Vagina (tissue), 2 donors: ENCODE results near the gene MAP4K4. TPM values are rescaled to one million over a fixed set of nuclear protein-coding genes. Genes with fewer than 3 reads are reported as not detected.

Experiments used
- DNase-seq, 2 donors: peaks; one replicate each; pipeline ENCODE4 v3.0.0-alpha.2; 2017; ENCODE audit errors: extremely low spot score in 2 of 2
- H3K27ac ChIP-seq: fragments of 200-600 bp; sonication (generic); one replicate; pipeline ENCODE4 v1.5.1; 2019
- H3K27me3 ChIP-seq: fragments of 200-600 bp; sonication (generic); one replicate; pipeline ENCODE4 v1.5.1; 2019
- H3K36me3 ChIP-seq, 2 donors: fragments of 200-600 bp; sonication (generic); one replicate each; pipeline ENCODE4 v1.5.1; 2017 to 2019
- H3K4me1 ChIP-seq: fragments of 200-600 bp; sonication (generic); one replicate; pipeline ENCODE4 v1.5.1; 2019
- H3K4me3 ChIP-seq, 2 donors: fragments of 200-600 bp; sonication (generic); 1 replicate in 1 of 2; 2 replicates in 1 of 2; pipeline ENCODE4 v1.5.1; 2016 to 2019
- H3K9me3 ChIP-seq: fragments of 200-600 bp; sonication (generic); one replicate; pipeline ENCODE4 v1.5.1; 2019
- POLR2A ChIP-seq, 2 donors: fragments of 450-650 bp; IDR thresholded peaks; one replicate each; pipeline ENCODE4 v1.6.1; 2017; ENCODE audit warnings: antibody characterized with exemption in 2 of 2, mild to moderate bottlenecking in 2 of 2, moderate library complexity in 2 of 2
- POLR2AphosphoS5 ChIP-seq, 2 donors: sonication (generic); formaldehyde crosslinking; IDR thresholded peaks; one replicate each; pipeline ENCODE4 v1.9.0; 2017; ENCODE audit warnings: antibody characterized with exemption in 2 of 2, mild to moderate bottlenecking in 2 of 2, low read depth in 1 of 2; ENCODE audit not compliant: insufficient read depth in 1 of 2
- intact Hi-C: fragments of 100-400 bp; cut with DNase I; formaldehyde crosslinking; loops from one replicate; pipeline ENCODE4 v1.15.1; 2023
- total RNA-seq: library from RNA; depleted of rRNA; stranded (reverse); fragments of >200 nt; gene quantifications from one replicate; pipeline ENCODE4 v1.2.3, GENCODE V29; 2016
- TF ChIP-seq, protein P1 (sequence below), 3 experiments: fragments of 450-650 bp in 2 of 3; fragments of 200-600 bp in 1 of 3; sonication (generic) in 1 of 3; IDR thresholded peaks; one replicate each; pipeline ENCODE4 v1.5.1; 2017 to 2019; ENCODE audit warnings: antibody characterized with exemption in 3 of 3, mild to moderate bottlenecking in 2 of 3, moderate library complexity in 2 of 3

The MAP4K4 gene
- total RNA-seq, 1 donor from 2014 or later: 75.9 TPM

DNA sequence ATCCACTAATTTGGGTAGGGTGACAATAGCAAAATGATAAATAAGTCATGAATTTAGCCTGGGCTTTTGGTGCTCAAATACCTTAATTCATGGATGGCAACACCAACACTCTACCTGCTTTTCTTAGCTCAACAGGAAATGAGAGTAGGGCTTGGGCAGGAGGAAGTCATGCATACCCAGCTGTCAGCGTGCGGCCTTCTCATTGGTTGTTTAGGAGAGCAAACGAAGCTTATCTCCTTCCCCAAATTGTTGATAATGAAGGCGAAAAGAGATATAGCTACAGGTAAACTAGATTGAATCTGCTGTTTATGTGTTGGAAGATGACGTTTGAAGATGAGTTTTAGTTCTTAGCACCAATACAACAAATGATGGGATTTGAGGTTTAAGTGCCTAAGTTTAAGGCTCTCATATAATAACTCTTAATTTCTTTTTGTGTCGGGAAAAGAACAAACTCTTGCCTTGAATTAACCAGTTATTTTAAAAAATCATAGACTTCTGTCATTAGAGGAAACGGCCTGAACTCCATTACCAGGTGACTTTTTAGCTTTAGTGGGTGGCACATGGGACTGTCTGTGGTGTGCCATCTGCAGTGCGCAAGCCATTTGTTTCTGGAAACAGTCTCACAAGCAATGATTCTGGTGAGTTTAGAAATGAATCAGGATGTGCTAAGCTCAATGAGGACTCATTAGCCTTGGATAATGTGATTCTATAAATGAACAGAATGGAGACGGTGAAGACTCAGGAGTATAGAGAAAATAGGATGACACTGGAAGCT lies 19.8 kb downstream of the MAP4K4 start:
- Histone ChIP-seq H3K4me1 (peaks cover 66% of the 10 kb centered on the region), H3K9me3 (no peaks in the 10 kb centered on the region), H3K36me3 (no peaks in the 10 kb centered on the region), H3K4me3 (no peak overlapping the region), H3K27me3 (no peaks in the 10 kb centered on the region), H3K27ac (no peak overlapping the region)
- intact Hi-C loops: no loop called here
- DNase-seq: no peak
- TF ChIP-seq, protein P1, sequence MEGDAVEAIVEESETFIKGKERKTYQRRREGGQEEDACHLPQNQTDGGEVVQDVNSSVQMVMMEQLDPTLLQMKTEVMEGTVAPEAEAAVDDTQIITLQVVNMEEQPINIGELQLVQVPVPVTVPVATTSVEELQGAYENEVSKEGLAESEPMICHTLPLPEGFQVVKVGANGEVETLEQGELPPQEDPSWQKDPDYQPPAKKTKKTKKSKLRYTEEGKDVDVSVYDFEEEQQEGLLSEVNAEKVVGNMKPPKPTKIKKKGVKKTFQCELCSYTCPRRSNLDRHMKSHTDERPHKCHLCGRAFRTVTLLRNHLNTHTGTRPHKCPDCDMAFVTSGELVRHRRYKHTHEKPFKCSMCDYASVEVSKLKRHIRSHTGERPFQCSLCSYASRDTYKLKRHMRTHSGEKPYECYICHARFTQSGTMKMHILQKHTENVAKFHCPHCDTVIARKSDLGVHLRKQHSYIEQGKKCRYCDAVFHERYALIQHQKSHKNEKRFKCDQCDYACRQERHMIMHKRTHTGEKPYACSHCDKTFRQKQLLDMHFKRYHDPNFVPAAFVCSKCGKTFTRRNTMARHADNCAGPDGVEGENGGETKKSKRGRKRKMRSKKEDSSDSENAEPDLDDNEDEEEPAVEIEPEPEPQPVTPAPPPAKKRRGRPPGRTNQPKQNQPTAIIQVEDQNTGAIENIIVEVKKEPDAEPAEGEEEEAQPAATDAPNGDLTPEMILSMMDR (IDR thresholded peaks at IDR 0.05): no peak
- TF ChIP-seq POLR2AphosphoS5 (IDR thresholded peaks at IDR 0.05; ENCODE audit: insufficient read depth in 1 of 2, low read depth in 1 of 2): no peak
- TF ChIP-seq POLR2A (IDR thresholded peaks at IDR 0.05): no peak

DNA sequence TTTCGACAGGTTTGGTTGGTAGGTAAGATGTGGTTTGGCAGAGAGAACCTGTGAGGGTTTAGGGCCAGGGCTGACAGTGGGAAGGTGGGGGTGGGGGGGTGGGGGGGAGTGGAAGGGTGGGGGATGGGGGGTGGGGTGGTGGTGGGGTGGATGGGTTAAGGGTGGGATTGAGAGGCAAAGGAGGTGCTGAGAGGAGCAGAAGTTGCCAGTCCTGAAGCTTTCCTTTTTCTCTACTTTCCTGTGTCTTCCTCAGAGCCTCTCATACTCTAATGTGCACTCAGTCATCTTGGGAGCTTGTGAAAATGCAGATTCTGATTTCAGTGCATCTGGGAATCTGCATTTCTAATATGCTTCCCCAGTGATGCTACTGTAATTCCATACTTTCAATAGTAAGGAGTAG lies 21.0 kb downstream of the MAP4K4 start:
- intact Hi-C loops: no loop called here
- DNase-seq: no peak
- H3K4me1 ChIP-seq: peaks cover 65% of the 10 kb centered on the region

DNA sequence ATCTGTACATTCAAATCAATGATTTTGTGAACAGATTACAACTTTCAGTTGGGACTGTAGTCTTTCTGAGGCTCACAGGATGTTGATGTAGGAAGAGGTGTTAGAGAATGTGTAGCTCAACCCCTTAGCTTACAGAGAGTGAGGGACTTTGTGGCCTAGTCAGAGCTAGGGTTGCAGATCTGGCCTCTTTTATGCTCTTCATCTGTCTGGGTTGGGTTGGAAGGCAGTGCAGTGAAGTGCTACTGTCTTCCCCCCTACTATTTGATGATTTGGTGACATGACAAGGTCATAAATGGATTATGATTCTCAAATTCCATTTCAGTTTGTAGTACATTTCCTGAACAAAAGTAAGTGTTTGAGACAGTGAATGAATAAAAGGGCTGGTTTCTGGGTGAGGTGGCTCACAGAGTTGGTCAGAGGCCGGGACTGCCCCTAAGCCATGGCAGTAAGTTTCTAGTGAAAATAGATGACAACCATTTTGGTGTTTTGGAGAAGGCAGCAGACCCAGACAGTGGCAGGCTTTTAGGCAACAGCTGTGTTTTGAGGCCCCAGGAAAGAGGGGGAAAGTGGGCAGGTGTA lies 21.6 kb downstream of the MAP4K4 start:
- DNase-seq: no peak
- Histone ChIP-seq H3K4me3 (no peak overlapping the region), H3K27ac (no peak overlapping the region), H3K4me1 (peaks cover 70% of the 10 kb centered on the region), H3K27me3 (no peaks in the 10 kb centered on the region), H3K36me3 (no peaks in the 10 kb centered on the region), H3K9me3 (no peaks in the 10 kb centered on the region)
- intact Hi-C loops: no loop called here
- no peak for TF ChIP-seq POLR2A (IDR thresholded peaks at IDR 0.05)
- no peak for TF ChIP-seq POLR2AphosphoS5 (IDR thresholded peaks at IDR 0.05; ENCODE audit: insufficient read depth in 1 of 2, low read depth in 1 of 2)
- TF ChIP-seq, protein P1 (IDR thresholded peaks at IDR 0.05): no peak

More for the DNA sequence above, 21.0 kb downstream of the MAP4K4 start:
- Histone ChIP-seq H3K36me3 (no peaks in the 10 kb centered on the region), H3K27ac (no peak overlapping the region), H3K4me3 (no peak overlapping the region), H3K27me3 (no peaks in the 10 kb centered on the region), H3K9me3 (no peaks in the 10 kb centered on the region)
- no peak for TF ChIP-seq POLR2A (IDR thresholded peaks at IDR 0.05)
- TF ChIP-seq, protein P1 (IDR thresholded peaks at IDR 0.05): no peak
- no peak for TF ChIP-seq POLR2AphosphoS5 (IDR thresholded peaks at IDR 0.05; ENCODE audit: insufficient read depth in 1 of 2, low read depth in 1 of 2)

DNA sequence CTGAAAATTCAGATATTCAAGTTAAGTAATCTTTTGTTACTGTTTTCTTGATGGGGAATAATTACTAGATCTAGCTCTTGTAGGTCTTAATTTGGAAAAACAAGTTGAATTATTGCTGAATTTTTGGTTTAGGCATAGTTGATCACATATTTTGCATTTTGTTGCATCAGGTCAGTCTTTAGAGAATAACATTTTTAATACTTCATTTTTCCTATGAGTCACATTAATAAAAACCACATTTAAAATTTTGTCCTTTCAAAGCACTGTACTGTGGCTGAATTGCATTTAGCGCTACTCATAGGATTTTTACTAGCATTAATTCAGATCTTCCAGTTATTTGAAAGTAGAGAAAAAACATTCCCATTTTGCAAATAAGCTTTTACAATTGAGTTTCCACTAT lies 23.2 kb downstream of the MAP4K4 start:
- H3K36me3 ChIP-seq: no peaks in the 10 kb centered on the region
- no peak for DNase-seq
- H3K4me3 ChIP-seq: no peak overlapping the region
- TF ChIP-seq POLR2A (IDR thresholded peaks at IDR 0.05): no peak
- TF ChIP-seq POLR2AphosphoS5 (IDR thresholded peaks at IDR 0.05; ENCODE audit: insufficient read depth in 1 of 2, low read depth in 1 of 2): no peak
- TF ChIP-seq, protein P1 (IDR thresholded peaks at IDR 0.05): no peak
- H3K27me3 ChIP-seq: no peaks in the 10 kb centered on the region
- H3K4me1 ChIP-seq: peaks cover 76% of the 10 kb centered on the region
- intact Hi-C loops: no loop called here
- no peaks in the 10 kb centered on the region for H3K9me3 ChIP-seq
- no peak overlapping the region for H3K27ac ChIP-seq

DNA sequence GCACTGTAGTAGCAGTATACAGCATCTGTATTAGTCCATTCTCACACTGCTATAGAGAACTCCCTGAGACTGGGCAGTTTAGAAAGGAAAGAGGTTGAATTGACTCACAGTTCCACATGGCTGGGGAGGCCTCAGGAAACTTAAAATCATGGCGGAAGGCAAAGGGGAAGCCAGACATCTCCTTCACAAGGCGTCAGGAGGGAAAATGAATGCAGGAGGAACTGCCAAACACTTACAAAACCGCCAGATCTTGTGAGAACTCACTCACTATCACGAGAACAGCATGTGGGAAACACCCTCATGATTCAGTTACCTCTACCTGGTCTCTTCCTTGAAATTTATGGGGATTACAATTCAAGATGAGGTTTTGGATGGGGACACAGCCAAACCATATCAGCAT lies 25.4 kb downstream of the MAP4K4 start:
- H3K4me3 ChIP-seq: no peak overlapping the region
- no peaks in the 10 kb centered on the region for H3K36me3 ChIP-seq
- peaks cover 75% of the 10 kb centered on the region for H3K4me1 ChIP-seq
- no peak for DNase-seq
- TF ChIP-seq POLR2AphosphoS5 (IDR thresholded peaks at IDR 0.05; ENCODE audit: insufficient read depth in 1 of 2, low read depth in 1 of 2) (no peak), POLR2A (IDR thresholded peaks at IDR 0.05) (no peak)
- TF ChIP-seq, protein P1 (IDR thresholded peaks at IDR 0.05): no peak
- H3K27ac ChIP-seq: no peak overlapping the region
- intact Hi-C loops: no loop called here
- no peaks in the 10 kb centered on the region for H3K27me3 ChIP-seq
- no peaks in the 10 kb centered on the region for H3K9me3 ChIP-seq
